SK-N-SH treated with all-trans-retinoic acid at 6 μM for 48 hours (cell line): ENCODE measurements around the gene RNU2-63P.

Experiments used
- CREB5 ChIP-seq: fragments of 250-450 bp; sonication (Bioruptor Pico); IDR thresholded peaks from 2 replicates; pipeline ENCODE4 v1.5.1; 2020; ENCODE audit warnings: low read depth, mild to moderate bottlenecking, moderate library complexity
- PATZ1 ChIP-seq: fragments of 250-450 bp; sonication (Bioruptor Pico); IDR thresholded peaks from 2 replicates; pipeline ENCODE4 v1.8.0; 2020; ENCODE audit warnings: mild to moderate bottlenecking, moderate library complexity, borderline replicate concordance
- PPARA ChIP-seq: fragments of 250-450 bp; sonication (Bioruptor Pico); IDR thresholded peaks from 2 replicates; pipeline ENCODE4 v1.5.0; 2020; ENCODE audit warnings: mild to moderate bottlenecking, borderline replicate concordance
- SNAI2 ChIP-seq: fragments of 250-450 bp; sonication (Bioruptor Pico); IDR thresholded peaks from 2 replicates; pipeline ENCODE4 v1.5.0; 2020; ENCODE audit warnings: mild to moderate bottlenecking, moderate library complexity
- TOX ChIP-seq: fragments of 250-450 bp; sonication (Bioruptor Pico); IDR thresholded peaks from 2 replicates; pipeline ENCODE4 v1.8.0; 2021; ENCODE audit warnings: mild to moderate bottlenecking, moderate library complexity, borderline replicate concordance
- ZC3H10 ChIP-seq: fragments of 250-450 bp; sonication (Bioruptor Pico); IDR thresholded peaks from 2 replicates; pipeline ENCODE4 v1.5.1; 2021; ENCODE audit warnings: mild to moderate bottlenecking, moderate library complexity
- TF ChIP-seq, protein P1 (sequence below): fragments of 250-450 bp; sonication (Bioruptor Pico); IDR thresholded peaks from 2 replicates; pipeline ENCODE4 v1.5.1; 2021; ENCODE audit warnings: mild to moderate bottlenecking, moderate library complexity
- TF ChIP-seq, protein P2 (sequence below): fragments of 250-450 bp; sonication (Bioruptor Pico); IDR thresholded peaks from 2 replicates; pipeline ENCODE4 v1.8.0; 2021; ENCODE audit warnings: low read depth, mild to moderate bottlenecking, moderate library complexity, borderline replicate concordance

DNA sequence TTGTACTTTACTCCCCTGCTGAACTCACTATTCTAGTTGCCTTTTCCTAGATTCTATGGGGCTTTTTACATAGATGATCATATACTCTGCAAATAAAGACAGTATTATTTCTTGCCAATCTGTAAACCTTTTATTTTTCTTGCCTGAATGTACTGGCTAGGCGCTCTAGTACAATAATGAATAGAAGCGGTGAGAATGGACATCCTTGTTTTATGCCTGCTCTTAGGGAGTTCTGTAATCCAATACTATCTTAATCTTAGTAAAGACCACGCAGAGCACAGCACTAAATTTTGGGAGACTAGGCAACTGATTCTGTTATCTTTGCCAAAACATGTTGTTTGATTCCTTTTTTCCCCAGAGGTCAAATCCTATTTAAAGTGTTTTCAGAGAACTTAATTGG is 32.2 kb upstream of the RNU2-63P start:
- TF ChIP-seq PATZ1 (CRISPR knock-in tag) (no peak), PPARA (CRISPR knock-in tag) (no peak), SNAI2 (CRISPR knock-in tag) (no peak), ZC3H10 (CRISPR knock-in tag) (no peak), CREB5 (CRISPR knock-in tag) (no peak), TOX (CRISPR knock-in tag) (no peak)
- TF ChIP-seq, protein P1, sequence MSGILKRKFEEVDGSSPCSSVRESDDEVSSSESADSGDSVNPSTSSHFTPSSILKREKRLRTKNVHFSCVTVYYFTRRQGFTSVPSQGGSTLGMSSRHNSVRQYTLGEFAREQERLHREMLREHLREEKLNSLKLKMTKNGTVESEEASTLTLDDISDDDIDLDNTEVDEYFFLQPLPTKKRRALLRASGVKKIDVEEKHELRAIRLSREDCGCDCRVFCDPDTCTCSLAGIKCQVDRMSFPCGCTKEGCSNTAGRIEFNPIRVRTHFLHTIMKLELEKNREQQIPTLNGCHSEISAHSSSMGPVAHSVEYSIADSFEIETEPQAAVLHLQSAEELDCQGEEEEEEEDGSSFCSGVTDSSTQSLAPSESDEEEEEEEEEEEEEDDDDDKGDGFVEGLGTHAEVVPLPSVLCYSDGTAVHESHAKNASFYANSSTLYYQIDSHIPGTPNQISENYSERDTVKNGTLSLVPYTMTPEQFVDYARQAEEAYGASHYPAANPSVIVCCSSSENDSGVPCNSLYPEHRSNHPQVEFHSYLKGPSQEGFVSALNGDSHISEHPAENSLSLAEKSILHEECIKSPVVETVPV (CRISPR knock-in tag), result no peak
- TF ChIP-seq, protein P2, sequence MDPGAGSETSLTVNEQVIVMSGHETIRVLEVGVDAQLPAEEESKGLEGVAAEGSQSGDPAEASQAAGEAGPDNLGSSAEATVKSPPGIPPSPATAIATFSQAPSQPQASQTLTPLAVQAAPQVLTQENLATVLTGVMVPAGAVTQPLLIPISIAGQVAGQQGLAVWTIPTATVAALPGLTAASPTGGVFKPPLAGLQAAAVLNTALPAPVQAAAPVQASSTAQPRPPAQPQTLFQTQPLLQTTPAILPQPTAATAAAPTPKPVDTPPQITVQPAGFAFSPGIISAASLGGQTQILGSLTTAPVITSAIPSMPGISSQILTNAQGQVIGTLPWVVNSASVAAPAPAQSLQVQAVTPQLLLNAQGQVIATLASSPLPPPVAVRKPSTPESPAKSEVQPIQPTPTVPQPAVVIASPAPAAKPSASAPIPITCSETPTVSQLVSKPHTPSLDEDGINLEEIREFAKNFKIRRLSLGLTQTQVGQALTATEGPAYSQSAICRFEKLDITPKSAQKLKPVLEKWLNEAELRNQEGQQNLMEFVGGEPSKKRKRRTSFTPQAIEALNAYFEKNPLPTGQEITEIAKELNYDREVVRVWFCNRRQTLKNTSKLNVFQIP, result no peak
